Measurements from ENCODE around the gene KIRREL3.

DNA sequence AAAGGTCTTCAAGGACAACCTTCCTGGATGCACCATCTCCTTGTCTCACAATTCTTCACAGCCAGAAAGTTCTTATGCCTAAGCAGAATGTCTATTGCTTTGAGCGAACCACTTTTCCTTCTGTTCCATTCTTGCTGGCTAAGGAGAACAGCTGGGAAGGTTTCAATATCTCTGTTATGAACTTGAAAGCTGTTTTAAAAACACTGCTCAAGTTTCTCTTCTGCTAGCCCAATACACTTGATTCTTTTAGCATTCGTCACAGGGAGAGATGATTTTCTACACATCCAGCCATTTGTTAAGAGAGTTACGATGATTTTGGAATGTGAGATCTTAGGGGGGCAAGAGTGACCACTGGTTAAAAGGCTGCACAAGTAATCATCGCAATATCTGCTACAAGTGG lies 249.3 kb downstream of the KIRREL3 start:
- TF ChIP-seq POLR2AphosphoS5 (IDR thresholded peaks at IDR 0.05; ENCODE audit: borderline replicate concordance, low read depth, low read length): no peak
- no peak for TF ChIP-seq EZH2 (IDR thresholded peaks at IDR 0.05)

All from SK-N-MC (cell line).